GM15510 (cell line): ENCODE measurements around the gene VMAC.

Experiments
- POLR2A ChIP-seq: IDR thresholded peaks from 3 replicates; pipeline ENCODE4 v1.6.1; 2011; ENCODE audit warnings: borderline replicate concordance; ENCODE audit not compliant: insufficient read length; ENCODE audit errors: extremely low read depth

The VMAC gene

GRCh38 chr19:5914946-5915781 is 10.5 kb downstream of the VMAC start:
- TF ChIP-seq POLR2A, result no peak

- TF ChIP-seq POLR2A, result no peak
Measured at GRCh38 chr19:5915782-5916165, 11.1 kb downstream of the VMAC start.

- TF ChIP-seq POLR2A, result no peak
Measured at GRCh38 chr19:5916181-5916708, 11.6 kb downstream of the VMAC start.

- TF ChIP-seq POLR2A, result no peak
Measured at GRCh38 chr19:5917431-5918107, 12.9 kb downstream of the VMAC start.

- no peak for TF ChIP-seq POLR2A
Measured at GRCh38 chr19:5918463-5919079, 13.9 kb downstream of the VMAC start.

- no peak for TF ChIP-seq POLR2A
Measured at GRCh38 chr19:5921516-5922160, 17.0 kb downstream of the VMAC start.

- TF ChIP-seq POLR2A, result no peak
Measured at GRCh38 chr19:5922161-5922545, 17.5 kb downstream of the VMAC start.

GRCh38 chr19:5923356-5923755 is 18.7 kb downstream of the VMAC start:
- TF ChIP-seq POLR2A, result no peak

- no peak for TF ChIP-seq POLR2A
Measured at GRCh38 chr19:5925830-5926427, 21.3 kb downstream of the VMAC start.

GRCh38 chr19:5926641-5927440 is 22.2 kb downstream of the VMAC start:
- no peak for TF ChIP-seq POLR2A

- no peak for TF ChIP-seq POLR2A
Measured at GRCh38 chr19:5927441-5927821, 22.8 kb downstream of the VMAC start.

- TF ChIP-seq POLR2A, result no peak
Measured at GRCh38 chr19:5929179-5929578, 24.5 kb downstream of the VMAC start.

GRCh38 chr19:5929625-5930024 is 25.0 kb downstream of the VMAC start:
- TF ChIP-seq POLR2A, result no peak

- no peak for TF ChIP-seq POLR2A
Measured at GRCh38 chr19:5931251-5931650, 26.6 kb downstream of the VMAC start.

- no peak for TF ChIP-seq POLR2A
Measured at GRCh38 chr19:5932146-5932545, 27.5 kb downstream of the VMAC start.
